ENCODE measurements around the gene KIF18B.

DNA sequence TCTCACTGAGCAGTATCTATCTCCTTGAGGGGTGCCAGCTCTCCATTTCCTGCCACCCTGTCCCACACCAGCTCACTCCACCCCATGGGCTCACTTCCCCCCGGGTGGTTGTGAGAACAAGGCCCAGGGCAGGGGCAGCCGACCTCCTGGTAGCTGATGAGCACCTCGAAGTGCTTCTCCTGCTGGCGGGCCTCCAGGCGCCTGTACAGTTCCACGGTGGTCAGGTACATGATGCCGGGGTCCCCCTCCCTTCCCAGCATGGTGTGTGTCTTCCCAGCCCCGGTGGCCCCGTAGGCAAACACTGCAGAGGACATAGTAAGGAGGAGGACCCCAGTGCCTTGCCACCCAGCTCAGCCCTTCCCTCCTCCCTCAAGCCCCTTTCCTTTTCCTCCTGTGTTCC lies 12.5 kb downstream of the KIF18B start:
- TF ChIP-seq, protein P1, sequence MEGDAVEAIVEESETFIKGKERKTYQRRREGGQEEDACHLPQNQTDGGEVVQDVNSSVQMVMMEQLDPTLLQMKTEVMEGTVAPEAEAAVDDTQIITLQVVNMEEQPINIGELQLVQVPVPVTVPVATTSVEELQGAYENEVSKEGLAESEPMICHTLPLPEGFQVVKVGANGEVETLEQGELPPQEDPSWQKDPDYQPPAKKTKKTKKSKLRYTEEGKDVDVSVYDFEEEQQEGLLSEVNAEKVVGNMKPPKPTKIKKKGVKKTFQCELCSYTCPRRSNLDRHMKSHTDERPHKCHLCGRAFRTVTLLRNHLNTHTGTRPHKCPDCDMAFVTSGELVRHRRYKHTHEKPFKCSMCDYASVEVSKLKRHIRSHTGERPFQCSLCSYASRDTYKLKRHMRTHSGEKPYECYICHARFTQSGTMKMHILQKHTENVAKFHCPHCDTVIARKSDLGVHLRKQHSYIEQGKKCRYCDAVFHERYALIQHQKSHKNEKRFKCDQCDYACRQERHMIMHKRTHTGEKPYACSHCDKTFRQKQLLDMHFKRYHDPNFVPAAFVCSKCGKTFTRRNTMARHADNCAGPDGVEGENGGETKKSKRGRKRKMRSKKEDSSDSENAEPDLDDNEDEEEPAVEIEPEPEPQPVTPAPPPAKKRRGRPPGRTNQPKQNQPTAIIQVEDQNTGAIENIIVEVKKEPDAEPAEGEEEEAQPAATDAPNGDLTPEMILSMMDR (IDR thresholded peaks at IDR 0.05) = no peak
- no peak for TF ChIP-seq EP300 (IDR thresholded peaks at IDR 0.05; ENCODE audit: low read depth)
